Hepatocyte (in vitro differentiated cells): Measurements from ENCODE around the gene RANBP1. TPM values are rescaled to one million over a fixed set of nuclear protein-coding genes. Genes with fewer than 3 reads are reported as not detected.

Source experiments
- DNase-seq: peaks from one replicate; pipeline ENCODE4 v3.0.0-alpha.2; 2016; ENCODE audit warnings: low spot score
- H2AFZ ChIP-seq: fragments of 200-600 bp; sonication (generic); 2 replicates; pipeline ENCODE4 v1.6.0; 2016; ENCODE audit warnings: antibody characterized with exemption, mild to moderate bottlenecking
- H3K27ac ChIP-seq: fragments of 200-600 bp; sonication (generic); 2 replicates; pipeline ENCODE4 v1.5.1; 2016; ENCODE audit warnings: mild to moderate bottlenecking
- H3K27me3 ChIP-seq: fragments of 200-600 bp; sonication (generic); 2 replicates; pipeline ENCODE4 v1.6.1; 2016
- H3K36me3 ChIP-seq: fragments of 200-600 bp; sonication (generic); replicated peaks from 2 replicates; pipeline ENCODE4 v1.5.1; 2016; ENCODE audit warnings: low read depth; ENCODE audit not compliant: insufficient read depth
- H3K4me1 ChIP-seq: fragments of 200-600 bp; sonication (generic); 2 replicates; pipeline ENCODE4 v1.5.1; 2016; ENCODE audit warnings: mild to moderate bottlenecking, moderate library complexity; ENCODE audit not compliant: insufficient read depth
- H3K4me2 ChIP-seq: fragments of 200-600 bp; sonication (generic); 2 replicates; pipeline ENCODE4 v1.6.0; 2016
- H3K4me3 ChIP-seq: fragments of 200-600 bp; sonication (generic); 2 replicates; pipeline ENCODE4 v1.5.1; 2016; ENCODE audit warnings: mild to moderate bottlenecking
- H3K79me2 ChIP-seq: fragments of 200-600 bp; sonication (generic); 2 replicates; pipeline ENCODE4 v1.6.0; 2017; ENCODE audit warnings: mild to moderate bottlenecking
- H3K9me2 ChIP-seq: fragments of 200-600 bp; sonication (generic); replicated peaks from 2 replicates; pipeline ENCODE4 v1.6.0; 2017; ENCODE audit warnings: mild to moderate bottlenecking; ENCODE audit not compliant: insufficient read depth
- H3K9me3 ChIP-seq: fragments of 200-600 bp; sonication (generic); 2 replicates; pipeline ENCODE4 v1.5.1; 2016; ENCODE audit warnings: low read depth, mild to moderate bottlenecking
- H4K20me1 ChIP-seq: fragments of 200-600 bp; sonication (generic); 2 replicates; pipeline ENCODE4 v1.6.0; 2016; ENCODE audit warnings: mild to moderate bottlenecking; ENCODE audit not compliant: insufficient read depth, poor library complexity, severe bottlenecking
- EZH2 ChIP-seq: fragments of 200-600 bp; sonication (generic); IDR thresholded peaks from 2 replicates; pipeline ENCODE4 v1.6.1; 2016; ENCODE audit warnings: antibody characterized with exemption, mild to moderate bottlenecking, borderline replicate concordance
- EZH2phosphoT487 ChIP-seq: fragments of 200-600 bp; sonication (generic); IDR thresholded peaks from one replicate; pipeline ENCODE4 v1.6.1; 2018; ENCODE audit warnings: antibody characterized with exemption, mild to moderate bottlenecking, low read depth, moderate library complexity; ENCODE audit not compliant: unreplicated experiment, severe bottlenecking
- WGBS: methylation state at CpG from one replicate; pipeline ENCODE4 v1.1.6; 2016; ENCODE audit warnings: low lambda C conversion rate; ENCODE audit errors: missing lambda C conversion rate; 5-methylcytosine and 5-hydroxymethylcytosine counted together
- polyA plus RNA-seq: library from polyadenylated mRNA; unstranded; fragments of >200 nt; fragmentation: Nextera tagmentation; extraction: Ambion mirVana; gene quantifications from 2 replicates; pipeline ENCODE4 v1.2.1, GENCODE V29; 2016
- total RNA-seq: library from RNA; depleted of rRNA; stranded (reverse); fragments of >200 nt; gene quantifications from 2 replicates; pipeline ENCODE4 v1.2.3, GENCODE V29; 2014
- TF ChIP-seq, protein P1 (sequence below): fragments of 200-600 bp; sonication (generic); IDR thresholded peaks from 2 replicates; pipeline ENCODE4 v1.5.1; 2016; ENCODE audit warnings: antibody characterized with exemption, mild to moderate bottlenecking; ENCODE audit not compliant: poor library complexity

The RANBP1 gene
- total and polyA plus RNA-seq, 2 experiments from 2014 or later, result 189 to 227 TPM

DNA sequence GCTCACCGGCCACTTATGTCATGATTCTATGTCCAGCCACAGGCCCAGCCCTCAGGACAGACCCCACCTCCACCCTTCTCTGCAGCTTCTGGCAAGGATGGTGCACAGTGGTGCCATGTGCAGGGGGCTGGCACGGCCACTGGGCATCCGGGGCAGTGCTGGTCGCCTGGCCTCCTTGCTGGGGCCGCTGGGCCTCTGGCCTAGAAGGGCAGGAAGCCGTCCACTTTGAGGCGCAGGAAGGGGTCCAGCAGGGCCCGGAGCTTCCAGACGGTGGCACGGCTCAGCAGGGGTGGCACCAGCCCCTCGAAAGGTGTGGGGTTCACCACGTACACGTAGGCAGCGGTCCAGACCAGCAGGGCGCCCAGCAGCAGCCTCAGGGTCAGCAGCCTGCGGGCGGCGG, 32.5 kb downstream of the RANBP1 start:
- H4K20me1 ChIP-seq, result no peaks in the 10 kb centered on the region
- no peak for TF ChIP-seq EZH2phosphoT487
- TF ChIP-seq, protein P1, sequence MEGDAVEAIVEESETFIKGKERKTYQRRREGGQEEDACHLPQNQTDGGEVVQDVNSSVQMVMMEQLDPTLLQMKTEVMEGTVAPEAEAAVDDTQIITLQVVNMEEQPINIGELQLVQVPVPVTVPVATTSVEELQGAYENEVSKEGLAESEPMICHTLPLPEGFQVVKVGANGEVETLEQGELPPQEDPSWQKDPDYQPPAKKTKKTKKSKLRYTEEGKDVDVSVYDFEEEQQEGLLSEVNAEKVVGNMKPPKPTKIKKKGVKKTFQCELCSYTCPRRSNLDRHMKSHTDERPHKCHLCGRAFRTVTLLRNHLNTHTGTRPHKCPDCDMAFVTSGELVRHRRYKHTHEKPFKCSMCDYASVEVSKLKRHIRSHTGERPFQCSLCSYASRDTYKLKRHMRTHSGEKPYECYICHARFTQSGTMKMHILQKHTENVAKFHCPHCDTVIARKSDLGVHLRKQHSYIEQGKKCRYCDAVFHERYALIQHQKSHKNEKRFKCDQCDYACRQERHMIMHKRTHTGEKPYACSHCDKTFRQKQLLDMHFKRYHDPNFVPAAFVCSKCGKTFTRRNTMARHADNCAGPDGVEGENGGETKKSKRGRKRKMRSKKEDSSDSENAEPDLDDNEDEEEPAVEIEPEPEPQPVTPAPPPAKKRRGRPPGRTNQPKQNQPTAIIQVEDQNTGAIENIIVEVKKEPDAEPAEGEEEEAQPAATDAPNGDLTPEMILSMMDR, result no peak
- no peak for TF ChIP-seq EZH2
- DNase-seq, result no peak
- no peak overlapping the region for H2AFZ ChIP-seq
- no peaks in the 10 kb centered on the region for H3K79me2 ChIP-seq
- H3K27me3 ChIP-seq, result no peaks in the 10 kb centered on the region
- no peaks in the 10 kb centered on the region for H3K36me3 ChIP-seq
- no peak overlapping the region for H3K27ac ChIP-seq
- no peaks in the 10 kb centered on the region for H3K9me3 ChIP-seq
- no peaks in the 10 kb centered on the region for H3K4me1 ChIP-seq
- 92% methylated on average over 15 of the region's 18 CpGs for WGBS
- H3K4me3 ChIP-seq, result no peak overlapping the region
- no peak overlapping the region for H3K4me2 ChIP-seq
- no peaks in the 10 kb centered on the region for H3K9me2 ChIP-seq

DNA sequence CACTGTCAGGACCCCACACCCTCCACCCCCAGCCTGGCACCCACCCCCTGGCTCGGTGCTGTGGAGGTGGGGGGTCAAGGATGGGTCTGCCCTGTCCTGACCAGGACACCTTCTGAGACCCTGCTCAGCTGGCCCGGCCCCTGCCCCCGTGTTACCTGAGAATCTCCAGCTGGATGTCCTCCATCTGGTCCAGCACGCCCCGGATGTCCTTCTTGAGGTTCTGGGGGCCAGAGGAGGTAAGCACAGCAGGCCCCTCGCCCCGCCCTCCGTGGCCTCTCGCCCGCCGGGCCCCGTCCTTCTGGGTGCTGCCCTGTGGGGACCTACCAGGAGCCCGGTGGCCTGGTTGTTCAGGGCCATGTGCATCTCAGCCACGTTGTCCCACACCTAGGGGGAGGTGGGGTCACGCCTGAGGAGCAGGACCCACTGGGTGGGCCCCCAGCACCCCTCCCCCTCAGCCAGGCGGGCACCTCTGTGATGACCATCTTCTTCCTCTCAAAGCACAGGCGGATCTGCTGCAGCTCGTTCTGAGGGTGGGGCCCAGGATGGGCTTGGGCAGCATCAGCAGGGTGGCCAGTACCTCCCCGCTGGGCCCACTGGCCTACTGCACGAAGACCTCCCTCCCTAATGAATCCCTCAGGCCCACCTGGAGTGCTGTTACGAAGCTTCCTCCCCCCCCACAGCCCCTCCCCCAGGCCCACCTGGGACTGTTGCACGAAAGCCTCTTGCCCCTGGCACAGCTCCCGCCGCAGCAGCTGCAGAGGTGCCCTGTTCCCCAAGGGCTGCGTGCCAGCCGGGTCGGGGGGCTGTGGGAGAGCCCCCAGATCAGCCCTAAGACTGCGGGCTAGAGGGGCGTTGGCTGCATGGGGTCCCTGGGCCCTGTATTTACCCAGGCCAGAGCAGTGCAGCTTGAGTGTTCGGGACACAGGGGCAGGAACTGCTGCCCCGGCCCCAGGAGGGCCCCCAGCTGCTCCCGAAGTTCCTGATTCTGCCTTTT, 33.6 kb downstream of the RANBP1 start:
- no peaks in the 10 kb centered on the region for H3K9me3 ChIP-seq
- no peaks in the 10 kb centered on the region for H3K4me1 ChIP-seq
- H3K27me3 ChIP-seq, result no peaks in the 10 kb centered on the region
- no peaks in the 10 kb centered on the region for H3K9me2 ChIP-seq
- WGBS, result 91% methylated on average over 21 of the region's 32 CpGs
- TF ChIP-seq, protein P1, result no peak
- TF ChIP-seq EZH2, result no peak
- TF ChIP-seq EZH2phosphoT487, result no peak
- no peak for DNase-seq
- H3K36me3 ChIP-seq, result no peaks in the 10 kb centered on the region
- H4K20me1 ChIP-seq, result no peaks in the 10 kb centered on the region
- H3K27ac ChIP-seq, result no peak overlapping the region
- H3K4me2 ChIP-seq, result no peak overlapping the region
- no peak overlapping the region for H3K4me3 ChIP-seq
- no peaks in the 10 kb centered on the region for H3K79me2 ChIP-seq
- no peak overlapping the region for H2AFZ ChIP-seq

DNA sequence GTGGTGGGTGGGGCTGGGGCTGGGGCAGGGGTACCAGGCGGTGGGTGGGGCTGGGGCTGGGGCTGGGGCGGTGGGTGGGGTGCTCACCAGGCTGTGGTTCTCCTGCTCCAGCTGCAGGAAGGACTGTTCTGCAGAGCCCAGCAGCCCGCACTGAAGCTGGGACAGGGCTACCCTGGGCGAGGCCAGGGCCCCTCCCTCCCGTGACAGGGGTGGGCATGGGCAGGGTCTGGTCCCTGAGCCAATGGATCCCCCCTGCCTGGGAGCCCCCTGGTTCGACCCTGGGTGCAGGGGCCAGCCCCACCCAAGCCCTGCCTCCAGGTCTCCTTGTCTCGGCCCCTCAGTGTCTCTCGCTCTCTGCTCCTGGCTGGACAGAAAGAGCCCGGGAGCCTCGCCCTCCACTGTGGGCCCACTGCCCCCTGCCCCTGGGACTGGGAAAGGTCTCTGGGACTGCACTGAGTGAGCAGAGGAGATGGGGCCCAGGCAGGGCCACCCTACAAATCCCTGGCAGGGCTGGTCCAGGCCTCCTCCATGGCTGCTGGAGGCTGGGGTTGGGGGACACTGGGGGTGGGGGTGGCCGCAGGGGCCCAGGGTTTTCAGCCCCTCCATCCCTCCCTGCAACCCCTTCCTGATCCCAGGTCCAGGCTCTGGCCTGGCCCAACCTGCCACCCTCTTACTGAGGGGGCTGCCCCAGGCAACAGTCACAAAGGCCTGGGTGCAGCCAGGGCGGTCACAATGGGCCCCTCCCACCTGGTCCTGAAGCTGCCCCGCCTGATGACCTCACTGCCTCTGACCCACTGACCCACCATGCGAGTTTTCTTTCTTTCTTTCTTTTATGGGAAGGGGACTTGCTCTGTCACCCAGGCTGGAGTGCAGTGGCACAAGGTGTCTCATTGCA, 34.7 kb downstream of the RANBP1 start, which contains the start of gene CCDC188:
Gene CCDC188 (minus strand): TSS at position 675 of the 895 bp plus-strand sequence. CDS start 69 bp downstream, at position 606.
- Histone ChIP-seq H3K36me3 (no peaks in the 10 kb centered on the region), H3K4me2 (no peak within 1 kb of the TSS), H4K20me1 (no peaks in the 10 kb centered on the region), H3K9me2 (no peaks in the 10 kb centered on the region), H3K27ac (no peak within 1 kb of the TSS), H3K4me1 (no peaks in the 10 kb centered on the region), H2AFZ (no peak within 1 kb of the TSS), H3K4me3 (no peak within 1 kb of the TSS), H3K9me3 (no peaks in the 10 kb centered on the region), H3K79me2 (no peaks in the 10 kb centered on the region), H3K27me3 (no peaks in the 10 kb centered on the region)
- WGBS, result 90% methylated on average over 9 of the region's 14 CpGs
- no peak for DNase-seq
- no peak for TF ChIP-seq EZH2
- TF ChIP-seq, protein P1, result no peak
- no peak for TF ChIP-seq EZH2phosphoT487
